B cell (primary cell): ENCODE data around the gene TYW1B. TPM values are rescaled to one million over a fixed set of nuclear protein-coding genes. Genes with fewer than 3 reads are reported as not detected.
"Not testable (repeated sequence)": the region's sequence is repeated elsewhere in the genome, so short reads cannot be mapped to it uniquely, and the experiment has no call there.

Experiments used
- ATAC-seq: fragments of 200-7000 bp; cut with Tn5 transposase; one replicate; pipeline ENCODE4 v1.10.0; 2021; ENCODE audit warnings: low read depth, mild to moderate bottlenecking, moderate number of reproducible peaks, moderate library complexity
- CTCF ChIA-PET: fragments of 350-600 bp; sonication (Branson Sonifier 250); formaldehyde crosslinking; loops from one replicate; lab custom pipeline; 2021; ENCODE audit warnings: antibody characterized with exemption, inconsistent platforms; lab: Charles Lee
- POLR2A ChIA-PET: fragments of 350-600 bp; sonication (Branson Sonifier 250); formaldehyde crosslinking; loops from one replicate; lab custom pipeline; 2021; ENCODE audit warnings: antibody characterized with exemption; lab: Charles Lee
- DNase-seq: peaks from one replicate; pipeline ENCODE4 v3.0.0; 2013
- H2AFZ ChIP-seq: 2 replicates; pipeline ENCODE4 v1.6.1; 2012; ENCODE audit warnings: mild to moderate bottlenecking, low read depth, low read length; ENCODE audit not compliant: insufficient read depth, poor library complexity, severe bottlenecking
- H3K27ac ChIP-seq, 2 donors: 1 replicate in 1 of 2; 2 replicates in 1 of 2; pipeline ENCODE4 v1.5.1; 2012 to 2013; ENCODE audit warnings: low read length in 2 of 2, mild to moderate bottlenecking in 2 of 2, moderate library complexity in 1 of 2
- H3K27me3 ChIP-seq, 4 experiments: fragments of 200-600 bp in 1 of 4; sonication (generic) in 1 of 4; replicated peaks in 1 of 4; 1 replicate in 2 of 4; 2 replicates in 2 of 4; pipeline versions ENCODE4 v1.6.1 to v1.7.0; 2013 to 2016; ENCODE audit warnings: low read length in 3 of 4, mild to moderate bottlenecking in 2 of 4, mixed read lengths in 1 of 4, moderate library complexity in 1 of 4; ENCODE audit not compliant: insufficient read depth in 4 of 4, control insufficient read depth in 3 of 4; ENCODE audit errors: control extremely low read depth in 1 of 4
- H3K36me3 ChIP-seq, 2 experiments: replicated peaks in 1 of 2; 1 replicate in 1 of 2; 2 replicates in 1 of 2; pipeline versions ENCODE4 v1.6.1 to v1.7.1; 2013; ENCODE audit warnings: low read length in 1 of 2; ENCODE audit not compliant: insufficient read depth in 2 of 2, control insufficient read depth in 1 of 2; ENCODE audit errors: control extremely low read depth in 1 of 2, extremely low read depth in 1 of 2
- H3K4me1 ChIP-seq, 2 donors: fragments of 200-600 bp in 1 of 2; sonication (generic) in 1 of 2; 1 replicate in 1 of 2; 2 replicates in 1 of 2; pipeline versions ENCODE4 v1.5.1 to v1.6.1; 2013 to 2017; ENCODE audit warnings: low read length in 2 of 2; ENCODE audit not compliant: control insufficient read depth in 2 of 2, insufficient read depth in 2 of 2
- H3K4me2 ChIP-seq: replicated peaks from 2 replicates; pipeline ENCODE3; 2012; ENCODE audit warnings: mild to moderate bottlenecking, low read depth, low read length; ENCODE audit not compliant: poor library complexity, severe bottlenecking
- H3K4me3 ChIP-seq, 5 experiments: fragments of 200-600 bp in 1 of 5; sonication (generic) in 1 of 5; 1 replicate in 3 of 5; 2 replicates in 2 of 5; pipeline versions ENCODE4 v1.5.1 to v1.7.0; 2011 to 2016; ENCODE audit warnings: low read length in 4 of 5, mild to moderate bottlenecking in 4 of 5, low read depth in 2 of 5, control low read depth in 1 of 5, moderate library complexity in 1 of 5; ENCODE audit not compliant: insufficient read depth in 1 of 5; ENCODE audit errors: control extremely low read depth in 1 of 5, extremely low read depth in 1 of 5
- H3K79me2 ChIP-seq: fragments of 200-600 bp; sonication (generic); one replicate; pipeline ENCODE4 v1.6.0; 2016; ENCODE audit warnings: low read length; ENCODE audit not compliant: control insufficient read depth, insufficient read depth
- H3K9ac ChIP-seq: fragments of 200-600 bp; sonication (generic); 2 replicates; pipeline ENCODE4 v1.6.1; 2017; ENCODE audit warnings: mild to moderate bottlenecking, low read length, moderate library complexity
- H3K9me3 ChIP-seq, 3 donors: one replicate each; pipeline versions ENCODE4 v1.6.1 to v1.7.1; 2013; ENCODE audit warnings: low read length in 2 of 3; ENCODE audit not compliant: control insufficient read depth in 2 of 3, insufficient read depth in 1 of 3; ENCODE audit errors: control extremely low read depth in 1 of 3
- H4K20me1 ChIP-seq: 2 replicates; pipeline ENCODE4 v1.6.0; 2012; ENCODE audit warnings: mild to moderate bottlenecking, low read length; ENCODE audit not compliant: insufficient read depth, control insufficient read depth, poor library complexity, severe bottlenecking
- H3K27ac Mint-ChIP-seq: one replicate; pipeline ENCODE4 v1.8.0; 2021; ENCODE audit warnings: mixed read lengths
- H3K27me3 Mint-ChIP-seq: one replicate; pipeline ENCODE4 v1.8.0; 2021; ENCODE audit warnings: mixed read lengths
- H3K4me1 Mint-ChIP-seq: one replicate; pipeline ENCODE4 v1.8.0; 2021; ENCODE audit warnings: mixed read lengths
- H3K4me3 Mint-ChIP-seq: one replicate; pipeline ENCODE4 v1.8.0; 2021; ENCODE audit warnings: mixed read lengths
- H3K9me3 Mint-ChIP-seq: one replicate; pipeline ENCODE4 v1.8.0; 2022; ENCODE audit warnings: mixed read lengths; ENCODE audit not compliant: insufficient read depth
- WGBS: methylation state at CpG from one replicate; pipeline ENCODE4 v1.1.5; 2013; ENCODE audit warnings: missing lambda C conversion rate; ENCODE audit not compliant: insufficient coverage; 5-methylcytosine and 5-hydroxymethylcytosine counted together
- intact Hi-C: fragments of 100-400 bp; cut with micrococcal nuclease; formaldehyde crosslinking; loops from one replicate; pipeline ENCODE4 v1.10.0; 2022
- polyA plus RNA-seq: library from polyadenylated mRNA; depleted of rRNA; stranded (reverse); fragments of >200 nt; gene quantifications from 2 replicates; pipeline ENCODE4 v1.2.3, GENCODE V29; 2012
- total RNA-seq, 2 donors: library from RNA; stranded (reverse); fragments of 120-200 nt in 1 of 2; gene quantifications; 1 replicate in 1 of 2; 2 replicates in 1 of 2; pipeline versions ENCODE4 v1.2.3 to v1.2.4, GENCODE V29; 2013 to 2022

The TYW1B gene
- total and polyA plus RNA-seq, 2 donors (not counting 1 experiment from before 2014, with no cell fraction given), result 4.4 to 9.4 TPM

DNA sequence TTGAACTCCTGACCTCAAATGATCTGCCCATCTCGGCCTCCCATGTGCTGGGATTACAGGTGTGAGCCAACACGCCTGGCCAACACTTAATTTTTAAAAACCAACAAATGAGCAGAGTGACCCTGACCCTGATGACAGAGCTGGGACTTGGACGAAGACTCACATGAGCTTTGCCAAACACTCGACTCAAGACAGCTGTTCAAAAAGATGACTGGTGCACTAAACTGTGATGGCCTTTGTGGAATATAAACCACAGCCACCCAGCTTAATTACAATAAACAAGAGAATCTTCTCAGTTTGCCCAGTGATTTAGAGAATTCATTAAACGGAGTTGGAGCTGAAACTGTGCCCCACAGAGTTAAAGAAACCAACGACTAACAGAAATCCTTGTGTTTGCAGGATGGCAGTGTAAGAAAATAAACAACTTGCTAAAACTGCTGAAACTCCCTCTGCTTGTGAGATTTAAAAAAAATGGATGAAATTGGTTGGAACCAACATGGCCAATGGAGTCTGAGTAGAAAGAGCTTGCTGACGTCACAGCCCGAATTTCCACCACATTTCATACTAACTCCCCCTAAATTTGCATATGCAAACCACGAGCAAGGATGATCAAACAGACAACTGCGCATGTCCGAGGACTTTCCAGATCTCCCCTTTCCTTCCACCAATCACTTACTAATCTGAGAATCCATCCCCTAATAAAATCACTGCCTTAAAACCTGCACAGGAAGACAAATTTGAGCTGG, 209.4 kb downstream of the TYW1B start:
- H3K36me3 ChIP-seq, H3K4me1 Mint-ChIP-seq, CTCF ChIA-PET, H3K4me3 ChIP-seq, H2AFZ ChIP-seq, intact Hi-C loops, H3K79me2 ChIP-seq, H3K9ac ChIP-seq, ATAC-seq, H3K27ac ChIP-seq, H3K4me2 ChIP-seq, H3K9me3 Mint-ChIP-seq, DNase-seq, H3K27me3 Mint-ChIP-seq, H3K9me3 ChIP-seq, H3K27me3 ChIP-seq, H3K4me1 ChIP-seq, H3K4me3 Mint-ChIP-seq, H4K20me1 ChIP-seq, POLR2A ChIA-PET, H3K27ac Mint-ChIP-seq: not testable (repeated sequence)
- 100% methylated on average over 7 of the region's 11 CpGs for WGBS

DNA sequence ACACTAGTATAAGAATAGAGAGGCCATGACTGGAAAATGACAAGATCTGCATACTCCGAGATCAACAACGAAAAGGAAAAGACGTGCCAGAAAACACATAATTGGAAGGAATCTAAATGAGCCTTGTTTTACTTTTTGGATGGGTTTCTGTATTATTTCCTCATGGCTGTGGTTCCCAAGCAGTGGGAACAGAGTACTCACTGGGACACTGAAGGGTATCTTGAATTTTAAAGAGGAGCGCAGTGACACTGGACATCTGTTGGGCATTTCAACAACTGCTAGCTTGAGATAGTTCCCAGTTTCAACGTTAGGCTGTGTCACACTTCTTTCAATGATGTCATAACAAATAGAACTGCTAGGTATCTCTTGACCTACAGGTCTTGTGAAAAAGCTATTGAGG, 218.2 kb downstream of the TYW1B start:
- H3K79me2 ChIP-seq, H2AFZ ChIP-seq, POLR2A ChIA-PET, H3K9ac ChIP-seq, H3K27ac ChIP-seq, H3K4me3 ChIP-seq, H3K4me1 Mint-ChIP-seq, H4K20me1 ChIP-seq, H3K9me3 ChIP-seq, H3K4me3 Mint-ChIP-seq, H3K9me3 Mint-ChIP-seq, H3K27me3 ChIP-seq, H3K36me3 ChIP-seq, CTCF ChIA-PET, H3K27me3 Mint-ChIP-seq, H3K27ac Mint-ChIP-seq, DNase-seq, H3K4me2 ChIP-seq, H3K4me1 ChIP-seq, ATAC-seq, intact Hi-C loops: not testable (repeated sequence)
- 100% methylated on average over 4 of the region's 5 CpGs for WGBS

DNA sequence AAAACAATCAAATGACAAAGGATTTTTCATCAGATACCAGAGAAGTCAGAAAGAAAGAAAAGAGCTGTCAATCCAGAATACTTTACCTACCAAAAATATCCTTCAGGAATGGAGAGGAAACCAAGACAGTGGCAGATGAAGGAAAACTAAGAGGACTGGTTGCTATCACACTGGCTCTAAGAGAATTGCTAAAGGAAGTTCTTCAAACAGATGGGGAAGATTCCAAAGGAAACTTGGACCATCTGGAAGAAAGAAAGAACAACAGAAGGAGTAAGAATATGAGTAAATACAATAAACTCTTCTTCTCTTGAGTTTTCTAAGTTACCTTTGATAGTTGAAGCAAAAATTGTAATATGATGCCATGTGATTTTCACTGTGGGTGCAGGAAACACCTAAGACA, 220.0 kb downstream of the TYW1B start:
- H3K9me3 ChIP-seq, H3K4me1 Mint-ChIP-seq, H3K4me2 ChIP-seq, H3K36me3 ChIP-seq, H3K4me3 Mint-ChIP-seq, H3K27ac ChIP-seq, H3K4me1 ChIP-seq, POLR2A ChIA-PET, H2AFZ ChIP-seq, H3K9me3 Mint-ChIP-seq, ATAC-seq, H4K20me1 ChIP-seq, H3K9ac ChIP-seq, H3K4me3 ChIP-seq, H3K27ac Mint-ChIP-seq, DNase-seq, H3K27me3 ChIP-seq, H3K27me3 Mint-ChIP-seq, H3K79me2 ChIP-seq, intact Hi-C loops, CTCF ChIA-PET: not testable (repeated sequence)

DNA sequence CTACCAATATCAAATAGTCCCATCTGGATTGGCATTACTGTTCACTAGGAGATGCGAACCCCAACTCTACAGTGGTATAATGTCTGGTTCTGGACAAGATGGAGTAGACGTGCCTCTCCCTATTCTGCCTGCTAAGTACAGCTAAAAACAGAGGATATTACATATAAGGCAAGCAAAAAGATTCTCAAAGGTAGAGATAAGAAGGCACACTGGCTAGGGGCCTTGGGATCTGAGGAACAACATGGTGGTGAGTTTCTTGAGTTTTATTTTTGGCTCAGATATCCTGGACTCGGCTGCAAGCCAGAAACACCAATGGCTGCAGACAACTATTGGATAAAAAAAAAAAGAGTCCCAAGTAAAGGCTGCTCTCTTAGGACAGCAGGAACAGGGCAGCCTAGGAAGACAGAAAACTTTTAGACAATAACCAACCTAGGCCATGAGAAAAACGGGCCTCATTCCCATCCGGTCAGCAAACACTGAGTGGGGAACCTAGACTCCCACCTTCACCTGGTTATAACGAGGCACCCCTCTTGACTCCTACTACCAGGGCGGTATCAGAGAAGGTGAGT, 222.1 kb downstream of the TYW1B start:
- H4K20me1 ChIP-seq, H3K27me3 Mint-ChIP-seq, DNase-seq, H3K9me3 Mint-ChIP-seq, H3K4me2 ChIP-seq, H3K27ac Mint-ChIP-seq, H3K4me3 ChIP-seq, H3K79me2 ChIP-seq, H3K27ac ChIP-seq, H3K4me3 Mint-ChIP-seq, H2AFZ ChIP-seq, CTCF ChIA-PET, H3K9me3 ChIP-seq, ATAC-seq, POLR2A ChIA-PET, H3K27me3 ChIP-seq, H3K4me1 Mint-ChIP-seq, H3K36me3 ChIP-seq, H3K9ac ChIP-seq, intact Hi-C loops, H3K4me1 ChIP-seq: not testable (repeated sequence)
- WGBS, result 100% methylated on average over 2 of the region's 7 CpGs
